ENCODE data around the gene NUP133.
"Not testable (repeated sequence)": the region's sequence is repeated elsewhere in the genome, so short reads cannot be mapped to it uniquely, and the experiment has no call there.

Gene NUP133

GRCh38 chr1:229531326-229531725 lies 23.2 kb upstream of the NUP133 start:
- DNase-seq (ENCODE audit: insufficient read length, low spot score), result no peak
- FAIRE-seq, result no peak
- no peak for TF ChIP-seq CTCF (IDR thresholded peaks at IDR 0.05; ENCODE audit: insufficient read depth, missing control alignments)

GRCh38 chr1:229529639-229530038 lies 21.5 kb upstream of the NUP133 start:
- FAIRE-seq, result no peak
- no peak for DNase-seq (ENCODE audit: insufficient read length, low spot score)
- no peak for TF ChIP-seq CTCF (IDR thresholded peaks at IDR 0.05; ENCODE audit: insufficient read depth, missing control alignments)

GRCh38 chr1:229526695-229527094 lies 18.6 kb upstream of the NUP133 start:
- no peak for FAIRE-seq
- TF ChIP-seq CTCF (IDR thresholded peaks at IDR 0.05; ENCODE audit: insufficient read depth, missing control alignments), result no peak
- DNase-seq (ENCODE audit: insufficient read length, low spot score), result no peak

- no peak for DNase-seq (ENCODE audit: insufficient read length, low spot score)
- TF ChIP-seq CTCF (IDR thresholded peaks at IDR 0.05; ENCODE audit: insufficient read depth, missing control alignments), result no peak
- FAIRE-seq, result no peak
Measured at GRCh38 chr1:229523052-229523451, 14.9 kb upstream of the NUP133 start.

GRCh38 chr1:229514578-229515275 lies 6.6 kb upstream of the NUP133 start:
- FAIRE-seq, result peak; percentile 97
- DNase-seq (ENCODE audit: insufficient read length, low spot score), result peak; percentile 58
- TF ChIP-seq CTCF (IDR thresholded peaks at IDR 0.05; ENCODE audit: insufficient read depth, missing control alignments), result peak; percentile 95

GRCh38 chr1:229511625-229512024 lies 3.5 kb upstream of the NUP133 start:
- FAIRE-seq; DNase-seq (ENCODE audit: insufficient read length, low spot score): not testable (repeated sequence)

- FAIRE-seq; DNase-seq (ENCODE audit: insufficient read length, low spot score): not testable (repeated sequence)
Measured at GRCh38 chr1:229511201-229511600, 3.1 kb upstream of the NUP133 start.

GRCh38 chr1:229509576-229509975 lies 1.4 kb upstream of the NUP133 start:
- TF ChIP-seq CTCF (IDR thresholded peaks at IDR 0.05; ENCODE audit: insufficient read depth, missing control alignments), result no peak
- FAIRE-seq (peak; percentile 35), DNase-seq (ENCODE audit: insufficient read length, low spot score) (no peak)
